H1 (cell line): Measurements from ENCODE around the gene PPP1R11. TPM values are rescaled to one million over a fixed set of nuclear protein-coding genes. Genes with fewer than 3 reads are reported as not detected.

Experiments used
- CTCF ChIA-PET: fragments of 300-600 bp; sonication (Branson Sonifier 250); formaldehyde crosslinking; loops from one replicate; lab custom pipeline; 2021; ENCODE audit not compliant: partially characterized antibody; lab: Charles Lee
- POLR2A ChIA-PET: fragments of 300-600 bp; sonication (Branson Sonifier 250); formaldehyde crosslinking; loops from one replicate; lab custom pipeline; 2021; ENCODE audit warnings: inconsistent platforms; ENCODE audit not compliant: partially characterized antibody; lab: Charles Lee
- DNase-seq, 2 experiments: peaks; one replicate each; pipeline versions ENCODE4 v3.0.0 to v3.0.0-alpha.2; 2010 to 2022; ENCODE audit warnings: low spot score in 2 of 2, low read depth in 1 of 2, mixed read lengths in 1 of 2
- FAIRE-seq: peaks from 2 replicates; lab custom pipeline; 2011; peaks lifted over from hg19 to GRCh38; lab: Jason Lieb, UNC
- H2AFZ ChIP-seq: 2 replicates; pipeline ENCODE4 v1.8.1; 2012; ENCODE audit warnings: low read length, inconsistent platforms
- H2AK5ac ChIP-seq: 2 replicates; pipeline ENCODE4 v1.6.1; 2013; ENCODE audit warnings: low read depth, low read length
- H2BK120ac ChIP-seq: replicated peaks from 2 replicates; pipeline ENCODE3; 2013; ENCODE audit warnings: low read depth, low read length, inconsistent platforms
- H2BK12ac ChIP-seq: 2 replicates; pipeline ENCODE4 v1.6.1; 2013; ENCODE audit warnings: low read depth, low read length
- H2BK15ac ChIP-seq: 2 replicates; pipeline ENCODE4 v1.6.1; 2013; ENCODE audit warnings: low read length
- H2BK20ac ChIP-seq: 2 replicates; pipeline ENCODE4 v1.6.1; 2013; ENCODE audit warnings: low read length
- H2BK5ac ChIP-seq: 2 replicates; pipeline ENCODE4 v1.6.1; 2013; ENCODE audit warnings: low read depth, low read length
- H3K14ac ChIP-seq: 2 replicates; pipeline ENCODE4 v1.6.1; 2013; ENCODE audit warnings: inconsistent platforms; ENCODE audit not compliant: insufficient read length
- H3K18ac ChIP-seq: 2 replicates; pipeline ENCODE4 v1.6.1; 2013; ENCODE audit warnings: low read length; ENCODE audit errors: extremely low read depth
- H3K23ac ChIP-seq: 2 replicates; pipeline ENCODE4 v1.6.1; 2013; ENCODE audit warnings: inconsistent platforms; ENCODE audit not compliant: insufficient read length
- H3K23me2 ChIP-seq: 2 replicates; pipeline ENCODE4 v1.6.1; 2013; ENCODE audit warnings: low read depth, low read length
- H3K27ac ChIP-seq: 2 replicates; pipeline ENCODE4 v1.6.1; 2011; ENCODE audit warnings: low read depth, low read length, inconsistent platforms
- H3K27me3 ChIP-seq, 4 experiments: replicated peaks in 1 of 4; 1 replicate in 1 of 4; 2 replicates in 3 of 4; pipeline versions ENCODE4 v1.6.1 to v1.8.1; 2011 to 2013; ENCODE audit warnings: low read length in 3 of 4, mild to moderate bottlenecking in 3 of 4, inconsistent platforms in 2 of 4, mixed read lengths in 2 of 4, moderate library complexity in 1 of 4; ENCODE audit not compliant: control insufficient read depth in 3 of 4, insufficient read depth in 3 of 4; ENCODE audit errors: extremely low read depth in 1 of 4
- H3K36me3 ChIP-seq, 4 experiments: 2 replicates each; pipeline versions ENCODE4 v1.6.1 to v1.8.1; 2011 to 2013; ENCODE audit warnings: mild to moderate bottlenecking in 4 of 4, low read length in 3 of 4, moderate library complexity in 2 of 4, control low read depth in 1 of 4, inconsistent platforms in 1 of 4; ENCODE audit not compliant: insufficient read depth in 4 of 4, control insufficient read depth in 2 of 4
- H3K4ac ChIP-seq: replicated peaks from 2 replicates; pipeline ENCODE3; 2013; ENCODE audit warnings: low read length, low read depth, mixed read lengths, inconsistent platforms; ENCODE audit not compliant: insufficient read length
- H3K4me1 ChIP-seq, 4 experiments: replicated peaks in 1 of 4; 1 replicate in 1 of 4; 2 replicates in 3 of 4; pipeline versions ENCODE4 v1.6.1 to v1.8.1; 2011 to 2013; ENCODE audit warnings: low read length in 3 of 4, inconsistent platforms in 2 of 4, mixed read lengths in 1 of 4; ENCODE audit not compliant: insufficient read depth in 4 of 4, control insufficient read depth in 3 of 4
- H3K4me2 ChIP-seq, 2 experiments: 2 replicates each; pipeline versions ENCODE4 v1.6.1 to v1.8.1; 2011 to 2013; ENCODE audit warnings: low read depth in 2 of 2, low read length in 2 of 2, control low read depth in 1 of 2, inconsistent platforms in 1 of 2, mild to moderate bottlenecking in 1 of 2; ENCODE audit not compliant: insufficient read depth in 1 of 2
- H3K4me3 ChIP-seq, 4 experiments: fragments of 200-600, 300-600 bp in 1 of 4; sonication (generic), shearing (Covaris generic), sonication (Bioruptor Twin) in 1 of 4; 2 replicates each; pipeline versions ENCODE4 v1.5.1 to v1.8.1; 2011 to 2016; ENCODE audit warnings: low read length in 4 of 4, low read depth in 3 of 4, control low read depth in 2 of 4, inconsistent platforms in 2 of 4, mild to moderate bottlenecking in 2 of 4, mixed read lengths in 1 of 4, moderate library complexity in 1 of 4; ENCODE audit not compliant: insufficient read depth in 2 of 4; ENCODE audit errors: extremely low read depth in 1 of 4
- H3K56ac ChIP-seq: replicated peaks from 2 replicates; pipeline ENCODE3; 2013; ENCODE audit warnings: low read depth, mild to moderate bottlenecking, mixed read lengths, low read length, inconsistent platforms; ENCODE audit not compliant: insufficient read length
- H3K79me1 ChIP-seq: 2 replicates; pipeline ENCODE4 v1.6.1; 2013; ENCODE audit warnings: low read depth, low read length, control low read depth
- H3K79me2 ChIP-seq, 2 experiments: 2 replicates each; pipeline versions ENCODE4 v1.6.1 to v1.8.1; 2012 to 2013; ENCODE audit warnings: low read length in 2 of 2, mild to moderate bottlenecking in 2 of 2, inconsistent platforms in 1 of 2; ENCODE audit not compliant: insufficient read depth in 2 of 2, control insufficient read depth in 1 of 2
- H3K9ac ChIP-seq, 4 experiments: replicated peaks in 1 of 4; 1 replicate in 1 of 4; 2 replicates in 3 of 4; pipeline versions ENCODE4 v1.6.1 to v1.8.1; 2011 to 2013; ENCODE audit warnings: low read depth in 3 of 4, low read length in 3 of 4, control low read depth in 2 of 4, mild to moderate bottlenecking in 2 of 4, moderate library complexity in 2 of 4, inconsistent platforms in 1 of 4; ENCODE audit errors: extremely low read depth in 1 of 4
- H3K9me3 ChIP-seq, 2 experiments: 2 replicates each; pipeline versions ENCODE4 v1.6.1 to v1.8.1; 2012 to 2013; ENCODE audit warnings: mild to moderate bottlenecking in 2 of 2, moderate library complexity in 2 of 2, control low read depth in 1 of 2, inconsistent platforms in 1 of 2, low read depth in 1 of 2, low read length in 1 of 2, mixed read lengths in 1 of 2; ENCODE audit not compliant: insufficient read depth in 2 of 2
- H4K20me1 ChIP-seq, 2 experiments: replicated peaks in 1 of 2; 2 replicates each; pipeline versions ENCODE3 to v1.8.1; 2011 to 2013; ENCODE audit warnings: inconsistent platforms in 2 of 2, low read length in 2 of 2, mild to moderate bottlenecking in 1 of 2; ENCODE audit not compliant: insufficient read depth in 2 of 2, control insufficient read depth in 1 of 2
- H4K5ac ChIP-seq: 2 replicates; pipeline ENCODE4 v1.6.1; 2013; ENCODE audit warnings: low read length, low read depth, mixed read lengths, inconsistent platforms; ENCODE audit not compliant: insufficient read length
- H4K8ac ChIP-seq: 2 replicates; pipeline ENCODE4 v1.8.0; 2013; ENCODE audit warnings: mild to moderate bottlenecking, moderate library complexity, low read length, inconsistent platforms; ENCODE audit not compliant: insufficient read depth; ENCODE audit errors: extremely low read depth
- H4K91ac ChIP-seq: replicated peaks from 2 replicates; pipeline ENCODE3; 2013; ENCODE audit warnings: low read length, mixed read lengths, inconsistent platforms; ENCODE audit not compliant: insufficient read length
- BRCA1 ChIP-seq: IDR thresholded peaks from 2 replicates; pipeline ENCODE4 v1.6.1; 2012; ENCODE audit warnings: low read depth, low read length, improper control_type of control experiment
- CEBPB ChIP-seq: IDR thresholded peaks from 2 replicates; pipeline ENCODE4 v1.6.1; 2012; ENCODE audit warnings: low read depth, low read length
- CREB1 ChIP-seq: IDR thresholded peaks from 2 replicates; pipeline ENCODE4 v1.6.1; 2012; ENCODE audit warnings: inconsistent platforms
- EZH2 ChIP-seq: fragments of 200-600 bp; sonication (generic); IDR thresholded peaks from 2 replicates; pipeline ENCODE4 v1.7.1; 2012; ENCODE audit warnings: low read depth, mild to moderate bottlenecking, moderate library complexity, low read length, inconsistent platforms; ENCODE audit not compliant: severe bottlenecking
- FOSL1 ChIP-seq: IDR thresholded peaks from 2 replicates; pipeline ENCODE4 v1.6.1; 2011; ENCODE audit warnings: mild to moderate bottlenecking, low read depth, low read length, moderate library complexity; ENCODE audit not compliant: insufficient read depth
- GTF2F1 ChIP-seq: IDR thresholded peaks from 2 replicates; pipeline ENCODE4 v1.6.1; 2012; ENCODE audit warnings: low read depth, low read length, improper control_type of control experiment, borderline replicate concordance
- JUN ChIP-seq: IDR thresholded peaks from 2 replicates; pipeline ENCODE4 v1.6.1; 2011; ENCODE audit warnings: low read depth, mild to moderate bottlenecking, improper control_type of control experiment, low read length
- JUND ChIP-seq: IDR thresholded peaks from 2 replicates; pipeline ENCODE4 v1.6.1; 2011; ENCODE audit warnings: mild to moderate bottlenecking, improper control_type of control experiment, low read length
- MAFK ChIP-seq: IDR thresholded peaks from 2 replicates; pipeline ENCODE4 v1.6.1; 2012; ENCODE audit warnings: low read depth, mild to moderate bottlenecking, improper control_type of control experiment, low read length
- NRF1 ChIP-seq: IDR thresholded peaks from 2 replicates; pipeline ENCODE4 v1.6.1; 2011; ENCODE audit warnings: mild to moderate bottlenecking, low read depth, low read length, improper control_type of control experiment
- SP1 ChIP-seq: IDR thresholded peaks from 2 replicates; pipeline ENCODE4 v1.6.1; 2011; ENCODE audit warnings: low read depth, low read length
- SP2 ChIP-seq: IDR thresholded peaks from 2 replicates; pipeline ENCODE4 v1.6.1; 2012; ENCODE audit warnings: mild to moderate bottlenecking, low read length, inconsistent platforms
- YY1 ChIP-seq: IDR thresholded peaks from 2 replicates; pipeline ENCODE4 v1.6.1; 2011; ENCODE audit warnings: low read depth, mild to moderate bottlenecking, low read length
- WGBS, 2 experiments: shearing (Covaris generic) in 1 of 2; methylation state at CpG; one replicate each; pipeline versions ENCODE4 v1.1.6 to v1.1.7; 2013 to 2015; ENCODE audit warnings: low lambda C conversion rate in 2 of 2, mixed read lengths in 2 of 2, inconsistent platforms in 1 of 2, low coverage in 1 of 2, missing lambda C conversion rate in 1 of 2; ENCODE audit not compliant: insufficient replicate concordance in 2 of 2, insufficient coverage in 1 of 2, insufficient read length in 1 of 2; ENCODE audit errors: extremely low coverage in 1 of 2, missing lambda C conversion rate in 1 of 2; 5-methylcytosine and 5-hydroxymethylcytosine counted together
- polyA plus RNA-seq, 7 experiments: library from polyadenylated mRNA; depleted of rRNA in 3 of 7; stranded (reverse) in 5 of 7; unstranded in 2 of 7; fragments of >200 nt in 5 of 7; fragments of 200-250 nt in 2 of 7; gene quantifications; 1 replicate in 5 of 7; 2 replicates in 1 of 7; 4 replicates in 1 of 7; pipeline versions ENCODE4 v1.2.1 to v1.2.3, GENCODE V29; 2011 to 2013; ENCODE audit warnings: missing spikeins in 2 of 7, mixed read lengths in 2 of 7
- total RNA-seq: library from RNA; stranded (reverse); fragmentation: NEBNext Ultra II Directional; extraction: Animal tissue kit (Norgen Biotek cat#: 25700); gene quantifications from 2 replicates; pipeline ENCODE4 v1.2.1, GENCODE V29; 2021
- TF ChIP-seq, protein P1 (sequence below): IDR thresholded peaks from 2 replicates; pipeline ENCODE4 v1.6.1; 2012; ENCODE audit warnings: inconsistent platforms

Gene PPP1R11
- total and polyA plus RNA-seq, 2 of the 8 experiments (the other 6 are each of a cell fraction or from before 2014, with no cell fraction given) = 26.1 to 32.8 TPM

GRCh38 chr6:30113003-30113759 is 46.2 kb downstream of the PPP1R11 start, which contains the start of gene TRIM31:
TRIM31 (minus strand) TSS chr6:30113090; CDS start chr6:30112805, 285 bp downstream.
- no peak for TF ChIP-seq GTF2F1
- no peak for TF ChIP-seq CEBPB
- TF ChIP-seq YY1 = no peak
- TF ChIP-seq, protein P1, sequence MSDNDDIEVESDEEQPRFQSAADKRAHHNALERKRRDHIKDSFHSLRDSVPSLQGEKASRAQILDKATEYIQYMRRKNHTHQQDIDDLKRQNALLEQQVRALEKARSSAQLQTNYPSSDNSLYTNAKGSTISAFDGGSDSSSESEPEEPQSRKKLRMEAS = no peak
- no peak for TF ChIP-seq NRF1
- TF ChIP-seq CREB1 = no peak
- no peak for TF ChIP-seq EZH2
- TF ChIP-seq JUN = no peak
- no peak for TF ChIP-seq JUND
- no peak for TF ChIP-seq SP2
- TF ChIP-seq BRCA1 = no peak
- no peak for TF ChIP-seq FOSL1
- no peak for TF ChIP-seq MAFK
- TF ChIP-seq SP1 = no peak
- Histone ChIP-seq H3K27ac (no peak within 1 kb of the TSS), H3K79me1 (no peaks in the 10 kb centered on the region), H2AK5ac (no peak within 1 kb of the TSS), H2BK12ac (no peak within 1 kb of the TSS), H4K91ac (no peak within 1 kb of the TSS), H3K36me3 (no peaks in the 10 kb centered on the region), H3K18ac (no peak within 1 kb of the TSS), H3K9ac (no peak within 1 kb of the TSS), H3K14ac (no peak within 1 kb of the TSS), H3K79me2 (no peaks in the 10 kb centered on the region), H4K20me1 (no peaks in the 10 kb centered on the region), H3K4me3 (no peak within 1 kb of the TSS), H4K8ac (no peak within 1 kb of the TSS), H2BK120ac (no peak within 1 kb of the TSS), H3K27me3 (peaks cover 0 to 13% (median 7%) of the 10 kb centered on the region in 4 experiments; a peak in 5 of 7 replicates), H2BK15ac (no peak within 1 kb of the TSS), H2BK5ac (no peak within 1 kb of the TSS), H3K9me3 (no peaks in the 10 kb centered on the region), H3K4me2 (no peak within 1 kb of the TSS), H2AFZ (no peak within 1 kb of the TSS), H2BK20ac (no peak within 1 kb of the TSS), H3K56ac (no peak within 1 kb of the TSS), H3K23ac (no peak within 1 kb of the TSS), H3K23me2 (no peaks in the 10 kb centered on the region), H3K4ac (no peak within 1 kb of the TSS), H3K4me1 (no peaks in the 10 kb centered on the region), H4K5ac (no peak within 1 kb of the TSS)
- WGBS, 2 experiments = 83 to 100% methylated on average over 1 to 3 of the region's 3 CpGs
- DNase-seq (no peak), FAIRE-seq (no peak)
- ChIA-PET POLR2A (interaction anchor here (1.6 kb wide), 1 partner anchor 11 kb away, joined by 4 read pairs; no protein-coding TSS in a partner anchor), CTCF (interaction anchor here (1.6 to 3.6 kb wide), 5 partner anchors 10 to 19 kb away, joined by 4 to 23 read pairs (median 12); no protein-coding TSS in a partner anchor)
